ENCODE data around the gene EID1.

DNA sequence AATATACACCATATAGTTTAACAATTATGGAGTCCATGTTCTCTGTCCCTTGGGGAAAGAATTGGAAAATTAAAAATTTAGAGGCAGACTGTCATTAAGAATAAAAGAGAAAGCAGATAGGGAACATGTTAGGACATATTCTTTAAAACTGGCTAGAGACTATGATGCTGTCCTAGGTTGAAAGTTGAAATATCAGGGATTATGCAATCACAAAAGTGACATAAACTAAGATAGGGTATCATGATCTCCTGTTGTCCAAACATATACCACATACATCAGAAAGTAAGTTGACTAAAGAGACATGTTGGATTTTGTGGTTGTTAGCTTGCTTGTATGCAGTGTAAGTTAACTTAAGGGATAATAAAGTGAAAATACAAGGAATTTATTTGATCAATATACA is 9.9 kb upstream of the EID1 start:
- TF ChIP-seq POLR2A (IDR thresholded peaks at IDR 0.05) (no peak), EP300 (IDR thresholded peaks at IDR 0.05) (no peak)
- TF ChIP-seq, protein P1, sequence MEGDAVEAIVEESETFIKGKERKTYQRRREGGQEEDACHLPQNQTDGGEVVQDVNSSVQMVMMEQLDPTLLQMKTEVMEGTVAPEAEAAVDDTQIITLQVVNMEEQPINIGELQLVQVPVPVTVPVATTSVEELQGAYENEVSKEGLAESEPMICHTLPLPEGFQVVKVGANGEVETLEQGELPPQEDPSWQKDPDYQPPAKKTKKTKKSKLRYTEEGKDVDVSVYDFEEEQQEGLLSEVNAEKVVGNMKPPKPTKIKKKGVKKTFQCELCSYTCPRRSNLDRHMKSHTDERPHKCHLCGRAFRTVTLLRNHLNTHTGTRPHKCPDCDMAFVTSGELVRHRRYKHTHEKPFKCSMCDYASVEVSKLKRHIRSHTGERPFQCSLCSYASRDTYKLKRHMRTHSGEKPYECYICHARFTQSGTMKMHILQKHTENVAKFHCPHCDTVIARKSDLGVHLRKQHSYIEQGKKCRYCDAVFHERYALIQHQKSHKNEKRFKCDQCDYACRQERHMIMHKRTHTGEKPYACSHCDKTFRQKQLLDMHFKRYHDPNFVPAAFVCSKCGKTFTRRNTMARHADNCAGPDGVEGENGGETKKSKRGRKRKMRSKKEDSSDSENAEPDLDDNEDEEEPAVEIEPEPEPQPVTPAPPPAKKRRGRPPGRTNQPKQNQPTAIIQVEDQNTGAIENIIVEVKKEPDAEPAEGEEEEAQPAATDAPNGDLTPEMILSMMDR (IDR thresholded peaks at IDR 0.05), result no peak
